HG03064 (cell line): Measurements from ENCODE around the gene ST3GAL6.

Experiments used
- ATAC-seq: cut with Tn5 transposase; IDR thresholded peaks from one replicate; pipeline ENCODE4 v1.9.1; 2021; ENCODE audit warnings: low read depth; ENCODE audit not compliant: unreplicated experiment

Gene ST3GAL6, protein sequence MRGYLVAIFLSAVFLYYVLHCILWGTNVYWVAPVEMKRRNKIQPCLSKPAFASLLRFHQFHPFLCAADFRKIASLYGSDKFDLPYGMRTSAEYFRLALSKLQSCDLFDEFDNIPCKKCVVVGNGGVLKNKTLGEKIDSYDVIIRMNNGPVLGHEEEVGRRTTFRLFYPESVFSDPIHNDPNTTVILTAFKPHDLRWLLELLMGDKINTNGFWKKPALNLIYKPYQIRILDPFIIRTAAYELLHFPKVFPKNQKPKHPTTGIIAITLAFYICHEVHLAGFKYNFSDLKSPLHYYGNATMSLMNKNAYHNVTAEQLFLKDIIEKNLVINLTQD

DNA sequence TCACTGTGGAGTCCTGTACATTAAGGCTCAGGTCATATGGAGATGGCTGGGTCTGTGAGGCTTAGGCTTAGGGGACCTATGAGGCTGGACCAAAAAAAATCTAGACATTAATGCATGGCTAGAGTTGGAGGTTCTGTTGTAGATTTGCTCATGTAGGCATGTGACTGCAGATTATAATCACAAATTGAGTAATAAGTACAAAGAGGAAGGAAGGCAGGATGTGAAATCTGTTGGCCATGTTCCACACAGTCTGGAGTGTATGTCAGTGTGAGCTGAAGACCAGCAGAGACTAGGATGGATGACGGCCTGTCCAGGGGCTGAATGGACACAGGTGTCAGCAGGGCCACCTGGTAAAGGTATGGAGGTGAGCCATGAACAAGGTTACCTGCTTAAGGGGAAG is at the start of gene ST3GAL6:
ST3GAL6 (plus strand) TSS at position 265 of the 400 bp plus-strand sequence. CDS start 5,101 bp downstream, outside the sequence.
- ATAC-seq = no peak

DNA sequence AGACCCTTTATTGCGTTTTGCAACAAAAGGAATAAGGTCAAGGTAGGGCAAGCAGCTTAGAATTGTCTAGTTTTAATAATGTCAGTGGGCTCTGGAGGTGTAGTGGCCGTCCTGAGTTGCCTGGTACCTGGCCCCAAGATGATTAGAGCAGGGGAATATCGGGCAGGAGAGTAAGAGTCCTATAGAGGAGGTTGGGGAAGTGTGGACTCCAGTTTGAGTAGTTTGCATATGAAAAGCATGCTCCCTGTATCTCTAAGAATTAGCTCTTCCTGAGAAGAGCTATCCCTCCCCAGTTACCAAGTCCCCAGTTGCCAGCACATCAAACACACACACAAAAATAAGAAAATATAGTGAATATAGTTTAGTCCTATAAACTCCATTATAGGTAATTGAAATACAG is 49.2 kb upstream of the ST3GAL6 start:
- ATAC-seq = no peak

DNA sequence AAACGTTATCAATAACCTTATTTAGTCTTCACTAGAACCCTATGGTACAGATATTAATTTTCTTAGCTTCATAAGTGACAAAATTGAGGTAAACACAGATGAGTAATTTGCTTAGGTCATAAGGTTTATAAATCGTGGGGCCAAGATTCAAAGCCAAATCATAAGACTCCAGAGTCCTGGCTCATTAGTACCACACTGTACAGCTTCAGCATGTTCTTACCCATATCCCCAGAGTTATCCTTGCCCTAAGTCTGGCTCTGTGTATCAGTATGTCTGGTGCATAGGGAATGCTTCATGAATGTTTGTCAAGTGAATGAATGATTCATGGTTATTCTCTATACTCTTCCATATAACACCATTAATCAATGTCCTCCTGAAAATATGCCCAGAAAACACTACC is 45.6 kb upstream of the ST3GAL6 start:
- ATAC-seq = no peak

DNA sequence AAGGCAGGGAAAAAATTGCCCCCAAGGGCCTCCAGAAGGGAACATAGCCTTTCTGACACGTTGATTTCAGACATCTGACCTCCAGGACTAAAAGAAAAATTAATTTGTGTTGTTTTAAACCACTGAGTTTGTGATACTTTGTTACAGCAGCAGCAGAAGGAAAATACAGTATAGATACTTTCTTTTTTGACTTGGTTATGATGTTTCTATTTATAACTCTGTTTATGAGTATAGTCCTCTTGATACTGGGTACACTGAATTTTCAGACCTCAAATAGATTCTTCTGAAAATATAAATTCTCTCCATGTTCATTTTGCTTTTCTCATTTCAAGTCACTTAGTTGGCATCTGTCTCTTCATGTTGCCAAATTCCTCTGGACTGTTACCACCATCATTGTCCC is 44.4 kb upstream of the ST3GAL6 start:
- ATAC-seq = no peak

DNA sequence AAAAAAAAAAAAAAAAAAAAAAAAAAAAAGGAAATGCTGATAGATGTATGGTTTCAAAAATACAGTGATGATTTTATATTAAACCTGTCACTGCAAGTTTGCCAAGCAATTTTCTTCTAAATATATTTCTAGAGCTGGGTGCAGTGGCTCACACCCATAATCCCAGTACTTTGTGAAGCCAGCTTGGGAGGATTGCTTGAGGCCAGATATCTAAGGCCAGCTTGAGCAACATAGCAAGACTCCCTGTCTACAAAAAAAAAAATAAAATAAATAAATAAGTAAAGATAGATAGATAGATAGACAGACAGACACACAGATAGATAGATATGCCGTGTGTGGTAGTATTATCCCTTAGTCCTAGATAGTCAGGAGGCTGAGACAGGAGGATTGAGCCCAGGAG is 41.4 kb upstream of the ST3GAL6 start:
- ATAC-seq = no peak

DNA sequence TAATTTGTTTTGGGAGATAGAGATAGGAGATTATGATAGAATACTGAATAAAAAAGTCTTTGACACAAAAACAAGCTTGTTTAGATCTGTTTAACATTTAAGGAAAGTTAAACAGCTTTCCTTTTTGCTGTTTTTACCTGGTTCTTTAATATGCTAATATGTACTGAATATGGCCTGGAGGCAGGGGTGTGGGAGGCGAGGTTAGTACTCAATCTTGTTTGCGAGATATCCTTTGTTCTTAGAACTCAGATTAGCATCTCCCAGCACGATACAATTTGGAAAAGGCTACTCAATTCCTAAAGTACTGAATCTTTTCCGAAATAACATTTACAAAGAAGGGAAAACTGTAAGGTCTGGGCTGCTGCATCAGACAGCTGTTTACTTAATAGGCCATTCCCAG is 40.8 kb upstream of the ST3GAL6 start:
- no peak for ATAC-seq

DNA sequence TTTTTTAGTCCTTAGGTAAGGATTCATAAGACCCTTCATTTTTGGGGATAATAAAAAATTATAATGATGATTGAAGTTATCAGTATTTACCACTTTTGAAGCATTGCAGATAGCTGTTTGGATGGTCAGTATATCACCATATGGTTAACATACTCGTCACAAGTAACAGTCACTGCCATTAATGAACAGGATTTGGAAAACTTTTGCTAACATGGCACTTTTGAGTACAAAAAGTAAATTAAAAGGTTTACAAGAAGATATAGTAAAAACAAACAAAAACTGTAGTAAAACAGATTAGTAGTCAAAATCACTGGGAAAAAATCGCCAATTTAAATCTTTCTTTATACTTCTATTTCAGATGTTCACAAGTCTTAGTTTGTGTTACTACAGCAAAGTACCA is 37.8 kb upstream of the ST3GAL6 start:
- ATAC-seq = no peak

DNA sequence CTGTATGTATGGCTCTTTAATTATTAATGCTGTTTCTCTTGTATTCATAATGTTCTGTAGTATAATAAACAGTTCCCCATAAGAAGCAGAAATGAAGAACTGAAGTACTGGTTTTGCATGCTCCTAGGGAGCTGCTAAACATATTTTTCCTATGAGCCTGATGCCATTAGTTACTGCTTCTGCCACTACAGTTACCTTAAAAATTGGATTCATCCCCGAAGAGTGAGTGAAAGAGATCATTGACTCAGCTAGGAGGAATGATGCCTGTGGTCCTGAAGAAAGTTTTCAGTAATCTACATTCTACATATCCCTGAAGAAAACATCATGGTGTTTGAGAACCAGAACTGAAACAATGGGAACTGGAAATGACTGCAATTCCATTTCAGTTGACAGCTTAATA is 37.1 kb upstream of the ST3GAL6 start:
- no peak for ATAC-seq

DNA sequence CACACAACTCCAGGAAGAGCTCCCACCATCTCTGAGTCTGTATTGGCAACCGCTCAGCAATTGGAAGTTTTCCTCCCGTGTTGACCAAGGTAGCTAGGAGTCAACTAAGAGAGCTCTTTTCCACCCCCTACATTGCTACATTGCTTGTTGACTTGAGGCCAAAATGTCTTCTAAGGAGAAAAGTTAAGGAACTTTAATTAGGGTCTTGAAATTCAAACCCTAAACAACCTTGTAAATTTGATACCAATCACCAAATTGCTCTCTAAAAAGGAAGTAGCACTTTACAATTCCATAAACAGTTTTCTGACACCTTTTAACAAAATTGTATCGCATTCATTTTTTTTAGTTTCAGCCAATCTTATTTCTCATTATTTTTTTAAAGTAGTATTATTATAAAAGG is 35.5 kb upstream of the ST3GAL6 start:
- ATAC-seq = no peak

DNA sequence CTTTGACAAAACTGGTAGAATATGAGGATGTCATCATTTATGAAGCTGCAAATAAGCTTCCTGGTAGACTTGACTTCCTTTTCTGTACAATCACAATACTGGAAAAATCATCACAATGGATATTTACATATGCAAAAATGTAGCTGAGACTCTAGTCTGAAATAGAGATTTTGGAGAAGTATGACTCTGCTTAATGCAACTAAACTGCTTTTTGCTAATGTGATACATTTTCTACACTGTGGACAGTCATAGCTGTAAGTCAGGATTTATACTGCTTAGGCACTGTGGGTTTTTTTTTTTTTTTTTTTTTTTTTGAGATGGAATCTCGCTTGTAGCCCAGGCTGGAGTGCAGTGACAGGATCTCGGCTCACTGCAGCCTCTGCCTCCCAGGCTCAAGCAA is 34.5 kb upstream of the ST3GAL6 start:
- ATAC-seq = no peak

DNA sequence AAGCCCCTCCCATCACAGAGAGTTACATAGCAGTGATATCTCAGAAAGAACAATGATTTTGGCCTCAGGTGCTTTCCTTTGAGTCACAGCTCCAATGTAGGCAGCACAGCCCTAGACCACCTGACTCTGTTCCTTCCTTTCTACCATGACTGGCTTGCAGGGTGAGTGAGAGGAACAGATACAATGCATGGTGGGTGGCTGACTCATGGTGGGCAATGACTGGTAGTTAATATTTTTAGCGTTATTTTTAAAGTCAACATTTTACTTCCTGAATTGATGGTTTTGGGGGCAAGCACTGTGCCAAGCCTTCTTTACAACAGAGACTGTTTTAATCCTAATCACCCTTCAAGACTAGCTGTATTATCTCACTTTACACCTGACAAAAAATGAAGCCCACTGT is 32.8 kb upstream of the ST3GAL6 start:
- ATAC-seq = no peak

DNA sequence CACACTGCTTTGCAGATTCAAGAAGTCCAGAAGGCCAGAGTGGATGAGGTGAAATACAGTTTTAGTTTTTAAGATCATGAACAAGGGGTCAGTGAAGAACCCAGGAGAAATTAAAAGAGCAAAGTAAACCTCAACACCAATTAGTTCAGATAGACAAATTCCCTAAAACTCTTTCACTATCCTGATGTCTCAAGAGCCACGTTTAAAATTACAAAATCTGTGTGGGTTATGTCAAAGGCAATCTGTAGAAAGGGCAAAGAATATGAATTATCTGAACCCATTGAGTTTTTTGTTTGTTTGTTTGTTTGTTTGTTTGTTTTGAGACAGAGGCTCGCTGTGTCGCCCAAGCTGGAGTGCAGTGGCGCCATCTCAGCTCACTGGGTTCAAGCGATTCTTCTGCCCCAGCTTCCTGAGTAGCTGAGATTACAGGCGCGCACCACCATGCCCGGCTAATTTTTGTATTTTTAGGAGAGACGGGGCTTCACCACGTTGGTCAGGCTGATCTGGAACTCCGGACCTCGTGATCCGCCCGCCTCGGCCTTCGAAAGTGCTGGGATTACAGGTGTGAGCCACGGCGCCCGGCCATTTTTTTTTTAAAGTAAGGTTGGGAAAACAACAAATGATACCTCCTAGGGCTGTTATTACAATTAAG is 32.1 kb upstream of the ST3GAL6 start:
- no peak for ATAC-seq

DNA sequence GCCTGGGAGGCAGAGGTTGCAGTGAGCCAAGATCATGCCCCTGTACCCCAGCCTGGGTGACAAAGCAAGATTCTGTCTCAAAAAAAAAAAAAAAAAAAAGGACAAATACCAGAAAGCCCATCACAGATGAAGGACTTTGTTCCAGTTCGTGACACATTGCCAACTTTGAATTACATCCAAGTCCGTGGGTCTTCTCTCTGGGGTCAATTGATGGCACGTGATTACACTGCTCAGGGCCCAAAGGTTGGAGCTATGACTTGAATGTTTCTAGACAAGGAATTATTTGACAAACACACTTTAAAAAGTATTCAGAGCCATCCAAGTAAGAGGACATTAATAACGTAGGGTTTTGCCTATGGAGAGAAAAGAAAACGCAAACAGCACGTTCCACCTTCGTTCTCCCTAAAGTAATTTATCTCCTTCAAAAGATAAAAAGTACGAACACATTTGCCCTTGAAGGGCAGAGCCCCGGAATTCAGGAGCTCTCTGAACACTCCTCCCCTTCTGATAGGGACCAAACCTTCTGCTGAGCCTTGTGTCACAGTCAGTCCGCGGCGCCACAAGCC is 31.3 kb upstream of the ST3GAL6 start:
- no peak for ATAC-seq

DNA sequence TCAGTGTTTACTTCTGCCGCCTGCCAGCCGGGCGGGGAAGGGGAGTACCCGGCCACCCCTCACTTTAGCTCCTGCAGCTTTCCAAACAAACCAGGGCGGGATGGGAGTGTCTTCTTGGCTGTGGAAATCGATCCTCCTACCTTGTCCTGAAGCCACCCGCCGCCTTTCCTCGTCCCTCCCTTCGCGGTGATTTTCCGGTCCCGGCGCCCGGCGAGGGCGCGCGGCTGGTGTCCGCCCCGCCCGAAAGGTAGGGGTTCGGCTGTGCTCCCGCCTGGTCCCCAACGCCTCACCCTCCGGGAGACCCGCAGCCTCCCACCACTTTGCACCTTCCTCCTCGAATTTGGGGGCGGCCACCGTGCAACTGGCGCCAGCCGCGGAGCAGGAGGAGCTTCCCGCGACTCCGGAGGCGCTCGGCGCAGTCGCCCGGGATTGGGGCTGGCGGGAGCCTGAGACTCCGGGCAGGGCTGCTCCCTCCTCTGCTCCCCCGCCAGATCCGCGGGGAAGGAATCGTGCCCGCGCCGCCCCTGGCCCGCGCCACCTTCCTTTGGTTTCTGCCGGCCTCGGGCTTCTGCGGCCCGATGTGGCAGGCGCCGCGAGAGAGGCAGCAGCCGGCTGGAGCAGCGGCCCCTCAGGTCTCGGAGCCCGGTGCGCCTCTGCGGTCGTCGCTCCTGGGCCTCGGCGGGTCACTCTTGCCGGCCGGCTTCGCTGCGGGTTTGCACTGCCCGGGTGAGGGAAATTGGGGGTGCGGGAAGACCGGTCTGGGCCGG is 30.7 kb upstream of the ST3GAL6 start:
- ATAC-seq = no peak

DNA sequence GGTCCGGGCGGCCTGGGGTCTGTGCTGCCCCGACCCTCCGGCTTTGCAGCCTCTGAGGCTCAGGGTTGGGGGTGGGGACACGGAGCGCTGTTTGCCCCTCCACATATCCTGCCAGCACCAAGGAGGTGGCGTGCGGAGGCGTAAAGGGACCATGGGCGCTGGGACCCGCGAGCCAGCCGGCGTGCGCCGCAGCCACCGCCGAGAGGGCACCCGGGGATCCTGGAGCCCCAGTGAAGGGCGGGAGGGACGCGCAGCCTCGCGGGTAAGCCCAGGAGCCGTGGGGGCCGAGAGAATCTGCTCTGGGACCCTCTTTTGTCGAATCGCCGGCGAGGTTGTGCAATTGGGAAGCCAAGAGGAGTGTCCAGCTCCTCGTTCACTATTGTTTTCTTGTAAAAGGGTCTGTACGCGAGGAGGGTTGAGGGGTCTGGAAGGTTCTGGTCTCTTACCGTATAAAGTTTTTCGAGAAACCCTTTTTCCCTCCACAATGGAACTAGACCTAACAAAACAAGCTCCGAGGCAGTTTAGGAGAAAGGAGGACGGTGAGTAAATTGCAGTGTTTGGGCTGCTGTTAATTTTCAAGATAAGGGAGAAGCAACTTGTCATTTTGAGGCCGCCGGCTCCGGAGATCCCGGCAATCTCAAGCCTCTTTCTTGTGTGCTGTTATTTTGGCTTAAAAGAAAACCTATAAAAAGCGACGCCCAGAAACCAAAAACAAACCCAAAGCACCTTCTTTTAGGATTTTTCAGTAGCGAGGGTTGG is 29.9 kb upstream of the ST3GAL6 start:
- ATAC-seq = no peak

DNA sequence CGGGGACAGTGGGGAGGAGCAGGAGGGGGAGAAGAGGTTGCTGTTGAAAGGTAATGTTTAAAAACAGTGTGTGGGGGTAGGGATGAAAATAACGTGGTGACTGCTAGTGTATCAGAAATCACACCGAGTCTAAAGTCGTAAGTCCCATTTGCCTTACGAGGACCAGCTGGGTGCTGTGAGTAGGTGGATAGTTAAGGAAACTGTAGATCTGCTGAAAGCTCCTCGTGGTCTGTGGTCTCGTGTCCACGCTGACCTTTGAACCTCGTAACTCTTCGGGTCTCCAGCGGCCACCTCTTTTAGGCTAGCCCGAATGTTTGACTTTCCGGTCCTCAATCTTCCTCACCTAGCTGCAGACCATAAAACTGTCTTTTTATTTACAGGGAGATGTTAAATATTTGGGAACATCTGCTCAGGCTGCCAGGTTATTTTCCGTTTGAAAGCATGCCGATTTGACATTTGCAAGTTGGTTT is 29.3 kb upstream of the ST3GAL6 start:
- no peak for ATAC-seq

DNA sequence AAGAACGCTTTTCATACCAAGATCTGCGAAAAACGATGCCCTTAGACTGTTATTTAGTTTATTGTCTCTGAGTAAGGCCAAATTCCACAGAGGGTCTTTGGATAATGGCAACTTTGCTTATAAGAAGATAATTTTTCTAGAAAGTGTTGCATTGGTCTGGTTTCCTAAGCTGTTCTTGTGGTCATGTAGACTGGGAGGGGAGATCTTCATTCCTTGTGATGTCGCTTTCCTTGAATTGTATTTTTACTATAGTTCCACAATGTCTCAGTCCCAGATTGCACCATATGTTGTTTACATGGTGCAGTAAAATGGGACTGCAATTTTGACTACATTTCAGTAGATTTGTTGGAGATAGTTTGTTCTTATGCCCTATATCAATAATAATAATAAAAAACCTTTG is 28.8 kb upstream of the ST3GAL6 start:
- ATAC-seq = no peak

DNA sequence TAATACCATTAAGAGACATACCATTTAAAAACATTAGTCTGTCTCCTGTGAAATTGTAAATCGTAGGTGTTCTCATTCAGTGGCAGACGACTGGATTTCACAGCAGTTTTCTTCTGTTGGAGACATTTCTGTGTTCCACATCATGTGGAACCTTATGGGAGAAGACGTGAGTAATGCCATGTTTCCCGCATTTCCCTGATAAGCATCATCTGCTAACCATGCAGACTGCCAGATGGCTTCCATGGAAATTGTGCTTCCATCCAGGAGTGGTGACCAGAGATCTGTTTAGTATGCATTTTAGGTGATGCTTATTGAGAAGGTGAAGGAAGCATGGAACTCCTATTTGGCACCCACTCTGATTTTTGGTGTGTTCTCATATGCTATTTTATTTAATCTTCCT is 28.4 kb upstream of the ST3GAL6 start:
- no peak for ATAC-seq

DNA sequence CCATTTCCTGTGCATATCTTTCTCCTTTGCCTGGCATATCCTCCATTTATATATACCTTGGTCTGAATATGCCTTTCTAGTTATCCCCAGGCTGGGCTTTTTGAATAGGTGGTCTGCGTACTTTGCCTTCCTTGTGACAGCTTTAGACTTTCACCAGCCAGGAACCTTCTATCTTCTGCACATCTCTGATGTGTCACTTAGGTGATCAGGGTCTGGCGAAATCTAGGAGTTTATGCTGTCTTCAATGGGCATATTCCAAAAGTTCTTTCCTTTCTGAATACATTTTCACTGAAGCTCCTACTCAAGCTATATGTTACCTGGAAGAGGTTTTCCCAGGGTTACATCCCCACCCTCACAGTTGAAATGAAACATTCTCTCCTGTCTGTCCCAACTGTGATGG is 27.8 kb upstream of the ST3GAL6 start:
- ATAC-seq = no peak

DNA sequence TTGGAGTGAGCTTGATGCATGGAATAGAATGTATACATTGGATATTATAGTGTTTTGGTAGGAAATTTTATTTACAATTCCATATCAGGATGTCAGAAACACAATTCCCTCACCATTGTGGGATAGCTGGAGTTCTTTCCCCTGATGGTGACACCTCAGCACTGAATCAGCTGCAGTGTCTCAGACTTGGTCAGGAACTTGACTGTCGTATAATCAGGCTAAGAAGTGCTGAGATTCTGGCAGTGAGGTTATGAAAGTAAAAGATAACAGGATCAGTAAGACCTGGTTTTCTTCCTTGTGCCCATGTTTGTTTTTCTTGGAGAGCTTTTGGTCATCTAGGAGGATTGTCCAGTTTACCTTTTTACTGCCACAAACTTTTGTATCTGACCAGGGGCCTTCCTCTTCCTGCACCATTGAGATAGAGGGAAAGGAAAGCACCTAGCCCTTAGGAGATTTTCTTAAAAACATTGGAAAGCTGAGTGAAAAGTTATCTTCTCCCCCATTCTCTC is 27.3 kb upstream of the ST3GAL6 start:
- ATAC-seq = no peak
